Suppressor macrophage treated with lipopolysaccharide for 1 hour (primary cell): ENCODE data around the gene CDH23.

Source experiments
- DNase-seq, 3 donors: peaks; one replicate each; pipeline ENCODE4 v3.0.0-alpha.2; 2020 to 2022

Gene CDH23

GRCh38 chr10:71783917-71784678, 387.4 kb downstream of the CDH23 start:
- DNase-seq, result no peak

- no peak for DNase-seq
Measured at GRCh38 chr10:71784679-71785272, 388.1 kb downstream of the CDH23 start.

GRCh38 chr10:71788954-71789353, 392.2 kb downstream of the CDH23 start:
- DNase-seq, result no peak

- DNase-seq, result no peak
Measured at GRCh38 chr10:71789871-71790270, 393.2 kb downstream of the CDH23 start.

- DNase-seq, result no peak
Measured at GRCh38 chr10:71790749-71791440, 394.2 kb downstream of the CDH23 start.

- DNase-seq, result peak in 2 of 3 donors; percentile 48 to 66
Measured at GRCh38 chr10:71795248-71795647, 398.5 kb downstream of the CDH23 start.

GRCh38 chr10:71796749-71797405, 400.2 kb downstream of the CDH23 start:
- no peak for DNase-seq

- DNase-seq, result peak; percentile 64 to 79 (median 78)
Measured at GRCh38 chr10:71797533-71798307, 401.0 kb downstream of the CDH23 start.

- peak in 1 of 3 donors; percentile 31 for DNase-seq
Measured at GRCh38 chr10:71798308-71798624, 401.5 kb downstream of the CDH23 start.

- no peak for DNase-seq
Measured at GRCh38 chr10:71799112-71799511, 402.4 kb downstream of the CDH23 start.

- DNase-seq, result peak; percentile 60 to 66 (median 62)
Measured at GRCh38 chr10:71799608-71800453, 403.1 kb downstream of the CDH23 start.

GRCh38 chr10:71801361-71801760, 404.6 kb downstream of the CDH23 start:
- DNase-seq, result peak in 2 of 3 donors; percentile 50 to 55

GRCh38 chr10:71802235-71802634, 405.5 kb downstream of the CDH23 start:
- DNase-seq, result no peak

- DNase-seq, result peak in 1 of 3 donors; percentile 42
Measured at GRCh38 chr10:71802715-71803488, 406.2 kb downstream of the CDH23 start.

- DNase-seq, result peak in 2 of 3 donors; percentile 60 to 66
Measured at GRCh38 chr10:71804077-71804476, 407.4 kb downstream of the CDH23 start.

GRCh38 chr10:71805776-71806703, 409.3 kb downstream of the CDH23 start:
- peak; percentile 89 to 90 (median 89) for DNase-seq

- DNase-seq, result peak in 1 of 3 donors; percentile 39
Measured at GRCh38 chr10:71806704-71807556, 410.2 kb downstream of the CDH23 start.
